Measurements from ENCODE around the gene PUSL1. TPM values are rescaled to one million over a fixed set of nuclear protein-coding genes. Genes with fewer than 3 reads are reported as not detected.
A peak's percentile ranks its signal among the peaks of the same experiment; 100 is the strongest.

PUSL1 gene
- total and polyA plus RNA-seq, 2 of the 13 experiments (the other 11 are each of a cell fraction or from before 2014, with no cell fraction given): 8.3 to 22.2 TPM

GRCh38 chr1:1306661-1307260 is 1.6 kb upstream of the PUSL1 start (continued):
- no peak for TF ChIP-seq NR2F6 (IDR thresholded peaks at IDR 0.05)
- TF ChIP-seq NR2F6 (CRISPR knock-in tag; IDR thresholded peaks at IDR 0.05): 0 out of 2 replicates have a peak, but pooled peaks have one; percentile 45
- peak; percentile 61 for TF ChIP-seq NR2C2 (CRISPR knock-in tag; IDR thresholded peaks at IDR 0.05; ENCODE audit: borderline replicate concordance)
- TF ChIP-seq MXD1 (CRISPR knock-in tag; IDR thresholded peaks at IDR 0.05): peak; percentile 68; the same call in 1 of the 2 replicates
- TF ChIP-seq ZNF549 (CRISPR knock-in tag; IDR thresholded peaks at IDR 0.05): no peak
- TF ChIP-seq HDAC1 (CRISPR knock-in tag; IDR thresholded peaks at IDR 0.05): peak; percentile 92
- peak; percentile 87 for TF ChIP-seq ZNF687 (CRISPR knock-in tag; IDR thresholded peaks at IDR 0.05)
- TF ChIP-seq HNF4A (CRISPR knock-in tag; IDR thresholded peaks at IDR 0.05): peak; percentile 95
- TF ChIP-seq ZNF282 (IDR thresholded peaks at IDR 0.05; ENCODE audit: partially characterized antibody): no peak
- TF ChIP-seq BRD4 (CRISPR knock-in tag; IDR thresholded peaks at IDR 0.05): peak; percentile 95
- no peak for TF ChIP-seq TIGD3 (CRISPR knock-in tag; IDR thresholded peaks at IDR 0.05; ENCODE audit: borderline replicate concordance)
- peak; percentile 71 for TF ChIP-seq SALL1 (CRISPR knock-in tag; IDR thresholded peaks at IDR 0.05)
- peak in 1 of 2 experiments; percentile 41; a peak in 3 of 4 replicates for TF ChIP-seq HMGXB4 (CRISPR knock-in tag; IDR thresholded peaks at IDR 0.05; ENCODE audit: borderline replicate concordance in 1 of 2, low read depth in 1 of 2)
- no peak for TF ChIP-seq PPARG (CRISPR knock-in tag; conservative IDR thresholded peaks at IDR 0.05)
- TF ChIP-seq MNT (IDR thresholded peaks at IDR 0.05): peak; percentile 76
- TF ChIP-seq GLI4 (CRISPR knock-in tag; IDR thresholded peaks at IDR 0.05; ENCODE audit: borderline replicate concordance): no peak
- TF ChIP-seq CBX5 (CRISPR knock-in tag; IDR thresholded peaks at IDR 0.05; ENCODE audit: borderline replicate concordance): peak; percentile 40; the same call in 1 of the 2 replicates
- no peak for TF ChIP-seq GTF3A (CRISPR knock-in tag; conservative IDR thresholded peaks at IDR 0.05)

Measured in HepG2 (cell line).